Measurements from ENCODE around the gene ESYT3.

The ESYT3 gene

DNA sequence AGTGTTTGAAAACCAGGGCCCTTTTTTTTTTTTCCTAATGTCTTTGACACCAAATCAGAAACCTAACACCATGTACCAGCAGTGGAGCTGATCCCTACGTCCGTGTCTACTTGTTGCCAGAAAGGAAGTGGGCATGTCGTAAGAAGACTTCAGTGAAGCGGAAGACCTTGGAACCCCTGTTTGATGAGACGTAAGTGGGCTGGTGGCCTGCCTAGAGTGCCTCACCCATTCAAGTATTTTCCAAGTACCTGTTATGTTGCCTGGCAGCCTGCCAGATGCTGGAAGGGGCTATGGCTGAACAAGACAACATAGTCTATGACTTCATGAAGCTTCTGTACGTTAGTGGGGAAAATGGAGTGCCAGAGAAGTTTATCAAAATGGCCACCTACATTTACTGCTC is 39.7 kb downstream of the ESYT3 start:
- H3F3A ChIP-seq (ENCODE audit: insufficient read depth), result no peaks in the 10 kb centered on the region
- no peak overlapping the region for H3K27ac ChIP-seq (ENCODE audit: low read depth, low read length)
- H3K9ac ChIP-seq (ENCODE audit: low read length), result no peak overlapping the region
- H4K20me1 ChIP-seq (ENCODE audit: low read depth, low read length), result no peaks in the 10 kb centered on the region
- H3K27me3 ChIP-seq (ENCODE audit: low read length), result no peaks in the 10 kb centered on the region
- no peaks in the 10 kb centered on the region for H3K36me3 ChIP-seq (ENCODE audit: low read length)
- no peak overlapping the region for H3K4me2 ChIP-seq (ENCODE audit: low read depth, low read length, poor library complexity, severe bottlenecking)
- no peak overlapping the region for H3K4me3 ChIP-seq (ENCODE audit: insufficient read depth, low read length, poor library complexity, severe bottlenecking)
- H3K9me3 ChIP-seq (ENCODE audit: insufficient read depth, low read length), result no peaks in the 10 kb centered on the region
- no peaks in the 10 kb centered on the region for H3K79me2 ChIP-seq (ENCODE audit: insufficient read depth, low read length)
- H2AFZ ChIP-seq (ENCODE audit: low read depth, low read length, severe bottlenecking), result no peak overlapping the region
- TF ChIP-seq EZH2phosphoT487 (conservative IDR thresholded peaks at IDR 0.05; ENCODE audit: low read length), result no peak
- H3K9me2 ChIP-seq (replicated peaks; ENCODE audit: insufficient read depth, low read length), result no peaks in the 10 kb centered on the region

DNA sequence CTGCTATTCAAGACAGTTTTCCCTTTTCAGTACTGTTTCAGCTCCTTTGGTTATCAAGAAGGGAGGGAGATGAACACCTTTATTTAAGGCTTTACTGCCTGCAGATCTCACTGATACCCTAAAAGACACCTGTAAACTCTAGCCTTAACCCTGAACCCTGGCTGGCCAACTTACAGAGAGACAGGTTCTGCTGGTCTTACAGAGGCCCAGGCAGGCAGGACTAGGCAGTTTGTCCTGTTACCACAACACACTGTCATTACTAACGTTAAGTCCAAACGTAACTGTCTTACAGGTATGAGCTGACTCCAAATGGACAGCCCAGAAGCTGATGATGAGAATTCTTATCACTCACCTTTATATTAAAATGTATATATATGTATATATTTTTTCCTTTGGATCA is 42.1 kb downstream of the ESYT3 start:
- no peaks in the 10 kb centered on the region for H3K36me3 ChIP-seq (ENCODE audit: low read length)
- H3K27ac ChIP-seq (ENCODE audit: low read depth, low read length), result no peak overlapping the region
- H3K79me2 ChIP-seq (ENCODE audit: insufficient read depth, low read length), result no peaks in the 10 kb centered on the region
- no peaks in the 10 kb centered on the region for H4K20me1 ChIP-seq (ENCODE audit: low read depth, low read length)
- H3K9me3 ChIP-seq (ENCODE audit: insufficient read depth, low read length), result no peaks in the 10 kb centered on the region
- H2AFZ ChIP-seq (ENCODE audit: low read depth, low read length, severe bottlenecking), result no peak overlapping the region
- TF ChIP-seq, protein P1, sequence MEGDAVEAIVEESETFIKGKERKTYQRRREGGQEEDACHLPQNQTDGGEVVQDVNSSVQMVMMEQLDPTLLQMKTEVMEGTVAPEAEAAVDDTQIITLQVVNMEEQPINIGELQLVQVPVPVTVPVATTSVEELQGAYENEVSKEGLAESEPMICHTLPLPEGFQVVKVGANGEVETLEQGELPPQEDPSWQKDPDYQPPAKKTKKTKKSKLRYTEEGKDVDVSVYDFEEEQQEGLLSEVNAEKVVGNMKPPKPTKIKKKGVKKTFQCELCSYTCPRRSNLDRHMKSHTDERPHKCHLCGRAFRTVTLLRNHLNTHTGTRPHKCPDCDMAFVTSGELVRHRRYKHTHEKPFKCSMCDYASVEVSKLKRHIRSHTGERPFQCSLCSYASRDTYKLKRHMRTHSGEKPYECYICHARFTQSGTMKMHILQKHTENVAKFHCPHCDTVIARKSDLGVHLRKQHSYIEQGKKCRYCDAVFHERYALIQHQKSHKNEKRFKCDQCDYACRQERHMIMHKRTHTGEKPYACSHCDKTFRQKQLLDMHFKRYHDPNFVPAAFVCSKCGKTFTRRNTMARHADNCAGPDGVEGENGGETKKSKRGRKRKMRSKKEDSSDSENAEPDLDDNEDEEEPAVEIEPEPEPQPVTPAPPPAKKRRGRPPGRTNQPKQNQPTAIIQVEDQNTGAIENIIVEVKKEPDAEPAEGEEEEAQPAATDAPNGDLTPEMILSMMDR (IDR thresholded peaks at IDR 0.05; ENCODE audit: insufficient read depth, low read length, poor library complexity, severe bottlenecking), result no peak
- no peak for TF ChIP-seq EZH2phosphoT487 (conservative IDR thresholded peaks at IDR 0.05; ENCODE audit: low read length)
- no peaks in the 10 kb centered on the region for H3F3A ChIP-seq (ENCODE audit: insufficient read depth)
- H3K9me2 ChIP-seq (replicated peaks; ENCODE audit: insufficient read depth, low read length), result no peaks in the 10 kb centered on the region
- H3K4me3 ChIP-seq (ENCODE audit: insufficient read depth, low read length, poor library complexity, severe bottlenecking), result no peak overlapping the region
- no peaks in the 10 kb centered on the region for H3K27me3 ChIP-seq (ENCODE audit: low read length)
- H3K9ac ChIP-seq (ENCODE audit: low read length), result no peak overlapping the region
- no peak overlapping the region for H3K4me2 ChIP-seq (ENCODE audit: low read depth, low read length, poor library complexity, severe bottlenecking)

DNA sequence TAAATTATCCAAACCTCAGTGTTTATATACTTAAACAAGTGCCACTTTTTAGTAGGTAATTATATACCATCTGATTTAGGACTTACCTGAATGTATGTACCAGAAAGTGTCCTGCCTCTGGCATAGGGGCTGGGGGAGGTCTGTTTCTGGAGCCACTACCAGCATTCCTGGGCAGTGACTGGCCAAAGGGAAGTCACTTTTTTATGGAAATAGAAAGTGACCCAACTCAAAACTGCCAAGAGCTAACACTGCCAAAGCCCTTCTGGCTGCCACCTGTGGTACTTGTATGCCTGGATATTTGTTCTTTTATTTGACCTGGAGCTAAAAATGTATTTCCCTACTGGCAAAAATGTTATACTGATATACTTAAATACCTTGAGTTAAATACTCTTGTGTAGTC is 42.7 kb downstream of the ESYT3 start:
- H3K27me3 ChIP-seq (ENCODE audit: low read length), result no peaks in the 10 kb centered on the region
- H3K27ac ChIP-seq (ENCODE audit: low read depth, low read length), result no peak overlapping the region
- no peaks in the 10 kb centered on the region for H3K36me3 ChIP-seq (ENCODE audit: low read length)
- no peaks in the 10 kb centered on the region for H3K79me2 ChIP-seq (ENCODE audit: insufficient read depth, low read length)
- H3K9me3 ChIP-seq (ENCODE audit: insufficient read depth, low read length), result no peaks in the 10 kb centered on the region
- H3K9me2 ChIP-seq (replicated peaks; ENCODE audit: insufficient read depth, low read length), result no peaks in the 10 kb centered on the region
- no peaks in the 10 kb centered on the region for H4K20me1 ChIP-seq (ENCODE audit: low read depth, low read length)
- no peaks in the 10 kb centered on the region for H3F3A ChIP-seq (ENCODE audit: insufficient read depth)
- no peak overlapping the region for H3K9ac ChIP-seq (ENCODE audit: low read length)
- TF ChIP-seq, protein P1 (IDR thresholded peaks at IDR 0.05; ENCODE audit: insufficient read depth, low read length, poor library complexity, severe bottlenecking), result no peak
- TF ChIP-seq EZH2phosphoT487 (conservative IDR thresholded peaks at IDR 0.05; ENCODE audit: low read length), result no peak
- no peak overlapping the region for H2AFZ ChIP-seq (ENCODE audit: low read depth, low read length, severe bottlenecking)
- H3K4me3 ChIP-seq (ENCODE audit: insufficient read depth, low read length, poor library complexity, severe bottlenecking), result no peak overlapping the region
- H3K4me2 ChIP-seq (ENCODE audit: low read depth, low read length, poor library complexity, severe bottlenecking), result no peak overlapping the region

DNA sequence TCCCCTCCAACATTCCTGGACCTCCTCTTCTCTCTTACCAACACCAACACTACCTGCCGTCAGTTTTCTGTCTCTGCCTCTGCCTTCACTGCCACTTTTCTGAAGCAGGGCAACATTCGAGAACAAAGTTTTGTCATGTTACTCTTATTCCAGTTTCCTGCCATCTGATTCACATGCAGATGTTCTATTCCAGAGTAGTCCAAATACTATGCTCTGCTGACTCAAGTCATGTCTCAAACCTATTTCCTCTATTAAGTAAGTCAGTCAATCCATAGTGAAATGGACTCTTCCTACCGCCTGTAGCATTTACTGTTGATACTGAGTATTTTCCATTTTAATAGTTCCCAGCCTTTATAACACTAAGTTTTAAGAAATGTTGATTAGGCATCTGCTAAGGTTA is 43.4 kb downstream of the ESYT3 start:
- no peak overlapping the region for H3K4me3 ChIP-seq (ENCODE audit: insufficient read depth, low read length, poor library complexity, severe bottlenecking)
- H3K27ac ChIP-seq (ENCODE audit: low read depth, low read length), result no peak overlapping the region
- H2AFZ ChIP-seq (ENCODE audit: low read depth, low read length, severe bottlenecking), result no peak overlapping the region
- no peaks in the 10 kb centered on the region for H3K27me3 ChIP-seq (ENCODE audit: low read length)
- no peaks in the 10 kb centered on the region for H3F3A ChIP-seq (ENCODE audit: insufficient read depth)
- H3K79me2 ChIP-seq (ENCODE audit: insufficient read depth, low read length), result no peaks in the 10 kb centered on the region
- H3K9me2 ChIP-seq (replicated peaks; ENCODE audit: insufficient read depth, low read length), result no peaks in the 10 kb centered on the region
- H3K4me2 ChIP-seq (ENCODE audit: low read depth, low read length, poor library complexity, severe bottlenecking), result no peak overlapping the region
- no peak overlapping the region for H3K9ac ChIP-seq (ENCODE audit: low read length)
- no peaks in the 10 kb centered on the region for H3K9me3 ChIP-seq (ENCODE audit: insufficient read depth, low read length)
- H4K20me1 ChIP-seq (ENCODE audit: low read depth, low read length), result no peaks in the 10 kb centered on the region
- TF ChIP-seq EZH2phosphoT487 (conservative IDR thresholded peaks at IDR 0.05; ENCODE audit: low read length), result no peak
- TF ChIP-seq, protein P1 (IDR thresholded peaks at IDR 0.05; ENCODE audit: insufficient read depth, low read length, poor library complexity, severe bottlenecking), result no peak
- H3K36me3 ChIP-seq (ENCODE audit: low read length), result no peaks in the 10 kb centered on the region
